Neural cell (in vitro differentiated cells): ENCODE data around the gene FBXL17.

ENCODE experiments used
- CTCF ChIP-seq: fragments of 450-650 bp; IDR thresholded peaks from 2 replicates; pipeline ENCODE4 v1.5.1; 2014; ENCODE audit warnings: antibody characterized with exemption, mild to moderate bottlenecking, moderate library complexity; ENCODE audit not compliant: poor library complexity, severe bottlenecking
- EP300 ChIP-seq: fragments of 450-650 bp; conservative IDR thresholded peaks from 2 replicates; pipeline ENCODE4 v1.6.1; 2014; ENCODE audit warnings: antibody characterized with exemption, mild to moderate bottlenecking, moderate library complexity; ENCODE audit not compliant: poor library complexity, severe bottlenecking
- EZH2 ChIP-seq: fragments of 200-600, 300-800 bp; shearing (Covaris generic), sonication (generic); IDR thresholded peaks from 2 replicates; pipeline ENCODE4 v1.6.1; 2014; ENCODE audit warnings: antibody characterized with exemption, low read length, borderline replicate concordance, mild to moderate bottlenecking; ENCODE audit not compliant: insufficient read depth, poor library complexity, severe bottlenecking
- POLR2AphosphoS5 ChIP-seq: IDR thresholded peaks from 2 replicates; pipeline ENCODE4 v1.6.1; 2012
- TAF1 ChIP-seq: IDR thresholded peaks from 2 replicates; pipeline ENCODE4 v1.6.1; 2012; ENCODE audit warnings: low read depth

GRCh38 chr5:107884871-107885270, 497.0 kb downstream of the FBXL17 start:
- TF ChIP-seq CTCF (no peak), POLR2AphosphoS5 (no peak), EP300 (no peak), EZH2 (no peak), TAF1 (no peak)
